ENCODE measurements around the gene FSCN2. TPM values are rescaled to one million over a fixed set of nuclear protein-coding genes. Genes with fewer than 3 reads are reported as not detected.
A peak's percentile ranks its signal among the peaks of the same experiment; 100 is the strongest.

The FSCN2 gene
- polyA plus RNA-seq, 1 donor: 2.8 TPM

DNA sequence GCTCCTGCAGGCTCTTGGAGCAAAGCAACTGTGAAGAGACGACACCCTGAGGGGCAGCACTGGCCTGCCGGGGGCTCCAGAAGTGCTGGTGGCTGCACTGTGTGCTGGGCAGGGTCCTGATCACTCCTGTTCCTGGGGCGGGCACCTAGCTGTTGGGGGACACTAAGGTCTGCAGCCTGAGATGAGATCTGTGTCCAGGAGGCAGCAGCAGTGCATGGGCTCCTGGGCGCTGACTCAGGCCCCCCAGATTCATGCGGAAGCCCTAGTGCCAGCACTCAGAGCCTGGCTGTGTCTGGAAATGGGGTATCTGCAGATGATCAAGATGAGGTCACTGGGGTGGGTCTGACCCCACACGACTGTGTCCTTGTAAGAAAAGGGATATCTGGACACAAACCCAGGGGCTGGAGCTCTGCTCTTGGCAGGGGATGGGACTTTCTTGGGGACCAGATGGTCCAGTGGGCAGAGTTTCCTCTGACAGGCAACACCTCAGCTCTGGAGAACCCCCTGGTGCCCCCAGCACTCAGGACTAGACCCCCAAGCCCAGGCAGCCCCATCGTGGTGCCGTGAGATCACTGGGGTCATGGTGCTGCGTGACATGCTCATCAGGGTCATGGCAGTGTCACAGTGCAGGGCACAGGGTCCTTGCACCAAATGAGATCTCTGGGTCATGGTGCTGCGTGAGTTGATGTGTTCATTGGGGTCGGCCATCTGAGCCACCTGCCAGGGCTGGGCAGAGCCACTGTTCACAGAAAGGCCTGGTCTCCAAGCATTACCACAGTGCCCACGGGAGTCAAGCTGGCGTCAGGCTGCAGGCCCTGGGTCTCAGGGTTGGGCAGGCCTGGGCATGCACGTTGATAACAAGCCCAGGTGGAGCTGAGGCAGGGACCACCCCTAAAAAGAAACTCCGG lies 14.5 kb downstream of the FSCN2 start:
- no peak for DNase-seq

DNA sequence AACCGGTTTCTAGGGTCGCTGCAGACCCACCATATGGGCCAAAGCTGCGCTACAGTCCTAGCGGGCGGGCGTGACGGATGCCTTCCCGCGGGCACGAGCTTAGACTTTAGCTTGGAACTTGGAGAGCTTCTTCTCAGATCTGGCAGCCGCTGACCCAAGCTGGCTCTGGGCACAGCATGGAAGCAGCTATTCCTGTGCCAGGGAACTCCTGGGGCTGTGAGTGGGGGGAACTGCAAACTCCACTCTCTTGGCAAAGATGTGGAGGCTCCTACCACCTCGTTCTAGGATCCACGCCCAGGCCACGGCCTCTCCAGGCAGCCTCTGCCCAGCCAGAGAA lies 15.1 kb downstream of the FSCN2 start:
- no peak for DNase-seq

DNA sequence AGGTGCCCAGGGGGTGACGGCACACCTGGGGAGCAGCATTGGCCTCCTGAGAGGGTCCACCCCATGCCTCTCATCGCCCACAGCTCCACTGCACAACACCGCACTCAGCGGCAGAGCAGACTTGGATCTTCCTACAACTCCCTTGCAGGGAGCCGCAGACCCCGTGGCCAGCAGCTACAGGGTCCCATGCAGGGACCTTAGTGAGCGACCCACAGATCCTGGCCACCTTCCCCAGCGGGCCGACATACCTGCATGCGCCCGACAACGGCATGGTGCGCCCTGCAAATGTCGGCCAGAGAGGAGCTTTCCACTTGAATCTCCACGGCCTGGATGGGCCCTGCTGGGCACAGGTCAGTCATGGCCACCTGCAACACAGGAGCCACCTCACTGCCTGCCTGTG lies 15.6 kb downstream of the FSCN2 start:
- DNase-seq: no peak

DNA sequence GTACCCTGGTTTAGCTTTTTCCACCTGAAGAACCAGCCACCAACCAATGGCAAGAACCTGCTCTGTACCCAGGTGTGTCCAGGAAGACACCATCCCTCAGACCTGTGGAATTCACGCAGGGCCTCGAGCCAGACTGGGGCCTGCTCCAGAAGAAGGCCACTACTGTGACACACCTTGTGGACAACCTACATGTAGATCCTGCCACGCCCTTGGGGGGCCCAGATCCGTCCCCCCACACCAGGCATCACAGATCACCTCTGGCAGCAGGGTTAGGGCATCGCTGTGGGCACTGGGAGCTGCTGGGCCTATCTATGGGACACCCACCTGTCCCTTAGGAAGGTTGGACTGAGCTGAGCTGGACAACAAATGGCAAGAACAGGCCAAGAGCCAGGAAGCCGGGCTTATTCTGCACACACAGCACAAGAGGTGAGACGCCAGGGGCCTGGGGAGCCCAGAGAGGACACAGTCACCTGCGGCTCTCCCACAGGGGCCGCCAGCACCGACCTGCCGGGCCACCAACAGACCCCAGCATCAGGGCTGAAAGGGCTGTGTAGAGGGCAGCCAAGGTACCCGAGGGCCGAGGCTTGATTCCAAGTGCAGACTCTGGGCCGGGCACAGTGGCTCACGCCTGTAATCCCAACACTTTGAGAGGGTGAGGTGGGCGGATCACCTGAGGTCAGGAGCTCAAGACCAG lies 16.3 kb downstream of the FSCN2 start:
- no peak for DNase-seq

DNA sequence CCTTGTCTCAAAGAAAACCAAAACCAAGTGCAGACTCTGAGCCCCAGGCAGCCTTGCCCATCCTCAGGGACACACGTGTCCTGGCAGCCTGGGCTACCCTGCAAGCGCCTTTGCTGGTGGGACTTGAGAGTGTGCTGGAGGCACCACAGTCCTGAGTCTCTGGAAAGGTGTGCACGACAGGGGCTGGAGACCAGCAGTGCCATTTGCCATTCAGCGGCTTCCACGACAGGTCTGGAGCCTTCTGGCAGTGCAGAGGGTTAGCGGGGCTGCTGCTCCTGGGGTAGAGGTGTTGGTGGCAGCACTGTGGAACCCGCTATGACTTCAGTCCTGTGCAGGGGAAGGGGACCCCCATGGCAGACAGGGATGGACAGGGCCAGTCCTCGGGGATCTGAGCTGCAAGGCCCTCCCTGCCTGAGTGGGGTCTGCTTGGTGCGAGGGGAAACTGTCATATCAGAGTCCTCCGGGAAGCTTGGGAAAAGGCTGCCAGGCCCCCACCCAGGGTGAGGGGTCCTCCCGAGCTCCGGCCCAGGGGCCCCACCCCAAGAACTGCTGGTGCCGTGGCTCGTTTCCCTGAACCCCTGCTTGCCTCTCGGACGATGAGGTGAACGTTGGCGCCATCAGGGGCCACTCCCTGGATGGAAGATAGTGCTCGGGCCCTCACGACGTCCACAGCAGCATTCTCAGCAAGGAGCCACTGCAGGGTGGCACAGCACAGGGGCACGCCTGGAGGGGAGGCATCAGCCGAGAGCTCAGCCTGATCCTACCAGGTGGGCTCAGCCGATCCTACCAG lies 17.2 kb downstream of the FSCN2 start:
- no peak for DNase-seq

DNA sequence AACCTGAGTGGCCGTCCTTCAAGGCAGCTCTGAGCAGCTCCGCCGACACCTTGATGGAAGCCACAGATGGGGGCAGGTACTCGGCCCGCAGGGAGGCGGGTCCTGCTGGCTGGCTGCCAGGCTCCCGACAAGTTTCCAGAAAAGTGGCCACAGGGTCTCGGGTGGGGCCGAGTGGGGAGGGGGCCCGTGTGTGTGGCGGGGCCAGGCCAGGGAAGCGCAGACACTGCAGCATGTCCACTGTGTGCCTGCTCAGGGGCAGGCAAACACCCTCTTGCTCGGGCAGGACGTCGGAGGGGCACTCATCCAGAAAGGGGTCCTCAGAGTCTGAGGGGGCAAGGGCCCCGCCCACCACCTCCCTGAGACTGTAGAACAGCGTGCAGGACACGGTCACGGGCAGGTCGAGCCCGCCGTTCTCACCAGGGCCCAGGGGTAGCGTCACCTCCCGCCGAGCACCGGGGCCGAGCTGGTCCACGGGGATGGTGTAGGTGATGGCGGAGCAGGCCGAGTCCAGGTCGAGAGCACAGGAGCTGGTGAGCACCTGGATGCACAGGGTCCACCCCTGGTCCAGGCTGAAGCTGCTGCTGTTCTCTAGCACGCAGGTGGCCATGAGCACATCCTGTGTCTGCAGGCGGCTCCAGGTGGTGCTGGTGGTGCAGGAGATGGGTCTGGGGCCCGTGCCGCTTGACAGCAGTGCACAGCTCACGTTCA lies 18.9 kb downstream of the FSCN2 start:
- no peak for DNase-seq

DNA sequence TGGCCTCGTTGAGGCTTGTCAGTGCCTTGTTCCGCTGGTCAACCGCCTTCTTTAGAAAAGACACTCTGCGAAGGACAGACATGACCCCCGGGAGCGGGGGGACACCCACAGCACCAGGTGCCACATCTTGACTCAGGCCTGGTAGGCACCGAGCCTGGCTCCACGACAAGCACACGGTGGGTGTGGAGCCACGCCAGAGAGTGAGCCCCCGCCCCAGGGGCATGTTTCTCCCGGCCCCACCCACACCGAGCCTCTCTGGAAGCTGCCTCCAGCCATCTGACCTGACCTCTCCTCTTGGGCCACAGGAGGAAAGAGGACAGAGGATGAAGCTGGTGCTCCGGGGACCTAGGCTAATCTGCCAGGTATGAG lies 19.4 kb downstream of the FSCN2 start:
- no peak for DNase-seq

DNA sequence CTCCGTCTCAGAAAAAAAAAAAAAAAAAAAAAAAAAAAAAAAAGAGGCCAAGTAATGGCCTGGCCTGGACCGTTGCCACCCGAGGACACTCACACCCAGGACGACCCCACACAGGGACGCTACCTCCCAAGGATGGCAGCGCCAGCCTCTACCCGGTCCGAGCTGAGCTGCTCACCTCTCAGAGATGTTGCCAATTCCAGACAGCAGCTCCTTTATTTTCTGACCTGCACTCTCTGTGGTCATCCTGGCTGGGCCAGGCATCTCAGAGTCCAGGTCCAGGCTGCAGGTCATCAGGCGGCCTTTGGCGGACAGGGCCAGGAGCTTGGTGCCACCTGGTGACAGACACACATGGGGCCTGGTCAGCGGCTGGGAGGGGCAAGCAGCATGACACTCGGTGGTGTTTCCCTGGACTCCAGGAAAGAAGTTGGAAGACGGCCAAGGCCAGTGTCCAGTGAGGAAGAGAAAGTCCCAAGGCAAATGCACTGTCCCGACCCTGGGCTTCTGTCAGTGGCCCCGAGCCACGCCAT lies 20.9 kb downstream of the FSCN2 start:
- DNase-seq: no peak

DNA sequence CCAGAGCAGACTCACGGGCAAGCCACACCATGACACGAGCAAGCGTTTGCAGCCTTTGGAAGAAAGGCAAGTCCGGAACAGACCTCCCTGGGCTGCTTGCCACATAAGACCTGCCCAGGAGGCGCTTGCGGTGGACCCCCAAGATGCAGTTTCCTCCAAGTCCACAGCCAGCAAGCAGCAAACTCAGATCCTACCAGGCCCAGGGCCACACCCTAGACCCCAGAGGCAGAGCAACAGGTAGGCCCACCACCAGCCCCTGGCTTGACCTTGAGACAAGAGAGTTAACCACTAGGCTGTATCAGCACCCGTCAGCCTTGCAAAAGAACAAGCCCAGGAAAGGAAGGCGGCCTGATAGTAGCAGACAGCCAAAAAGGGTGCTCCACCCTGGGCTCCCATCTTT lies 21.6 kb downstream of the FSCN2 start:
- DNase-seq: no peak

DNA sequence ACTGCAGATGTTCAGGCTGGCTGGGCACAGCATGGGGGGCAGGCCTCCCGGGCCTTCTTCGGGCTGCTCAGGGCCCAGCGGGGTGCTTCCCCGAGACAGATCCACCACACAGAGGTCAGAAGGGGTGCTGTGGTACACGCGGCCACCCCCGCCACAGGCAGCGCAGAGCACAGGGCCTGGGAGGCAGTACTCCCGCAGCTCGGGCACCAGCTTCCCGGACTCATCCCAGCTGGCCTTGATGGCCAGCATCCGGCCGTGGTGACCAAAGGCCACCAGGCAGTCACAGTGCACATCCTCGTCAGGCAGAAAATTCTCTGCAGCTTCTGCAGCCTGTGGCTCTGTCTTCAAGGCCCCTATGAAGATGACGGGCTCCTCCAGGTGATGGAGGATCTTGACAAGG lies 22.1 kb downstream of the FSCN2 start:
- DNase-seq: no peak

DNA sequence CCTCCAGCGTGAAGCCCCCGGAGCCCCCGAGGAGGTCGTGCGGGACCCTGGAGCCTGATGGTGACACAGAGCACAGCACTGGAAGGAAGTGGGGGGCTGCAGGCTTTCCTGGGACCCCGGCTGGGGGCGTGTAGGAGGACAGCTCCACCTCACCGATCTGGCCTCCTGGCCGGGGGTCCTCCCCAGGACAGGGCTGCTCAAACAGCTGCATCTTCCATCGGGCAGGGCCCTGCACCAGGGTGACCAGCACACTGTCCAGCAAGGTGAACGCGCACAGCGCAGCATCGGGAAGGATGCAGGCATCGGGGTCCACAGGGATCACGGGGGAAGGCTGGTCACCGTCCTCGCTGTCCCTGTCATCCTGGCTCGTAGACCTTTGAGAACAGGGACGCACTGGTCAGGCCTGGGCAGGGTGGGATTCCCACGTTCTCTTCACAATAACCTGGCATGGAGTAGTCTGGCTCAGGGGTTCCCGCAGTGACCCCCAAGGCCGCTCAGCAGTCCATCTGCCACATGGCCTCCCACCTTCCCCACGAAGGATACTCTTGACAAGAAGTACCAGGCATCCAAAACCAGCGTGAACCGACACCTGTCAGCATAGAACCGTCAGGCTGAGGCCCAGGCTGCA lies 22.8 kb downstream of the FSCN2 start:
- no peak for DNase-seq

DNA sequence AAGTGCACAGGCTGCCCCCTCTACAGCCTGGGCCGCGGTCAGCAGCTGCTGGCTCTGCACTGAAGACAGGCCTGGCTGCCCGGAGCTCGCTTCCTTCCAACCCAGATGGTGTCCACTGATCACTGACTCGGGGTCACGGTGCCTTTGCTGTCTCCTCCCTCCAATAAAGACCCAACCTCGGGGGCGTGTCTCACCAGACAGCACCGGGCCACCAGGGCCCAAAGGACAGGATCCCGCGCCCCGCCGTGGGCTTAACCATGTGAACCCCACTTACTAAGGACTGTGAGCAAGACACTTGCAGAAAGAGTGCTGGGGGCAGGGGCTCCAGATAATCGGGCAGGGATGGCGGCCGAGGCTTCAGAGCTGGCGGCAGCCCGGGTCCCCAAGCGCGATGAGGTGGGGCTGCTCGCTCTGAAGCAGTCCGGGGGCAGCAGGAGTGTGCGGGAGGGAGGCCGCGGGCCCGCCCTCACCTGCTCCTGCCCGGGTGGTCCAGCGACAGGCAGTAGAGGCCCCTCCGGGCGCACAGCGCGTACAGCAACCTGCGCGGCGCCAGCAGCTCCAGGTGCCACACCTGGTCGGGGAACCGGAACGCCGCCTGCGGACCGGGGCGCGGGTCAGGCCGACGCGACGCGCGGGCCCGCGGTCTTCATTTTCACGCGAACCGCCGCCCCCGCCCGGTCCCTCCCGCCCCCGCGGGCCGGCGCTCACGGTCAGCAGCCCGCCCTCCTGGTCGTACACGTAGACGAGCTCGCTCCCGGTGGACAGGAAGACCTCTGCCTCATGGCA lies 23.5 kb downstream of the FSCN2 start:
- DNase-seq: no peak

DNA sequence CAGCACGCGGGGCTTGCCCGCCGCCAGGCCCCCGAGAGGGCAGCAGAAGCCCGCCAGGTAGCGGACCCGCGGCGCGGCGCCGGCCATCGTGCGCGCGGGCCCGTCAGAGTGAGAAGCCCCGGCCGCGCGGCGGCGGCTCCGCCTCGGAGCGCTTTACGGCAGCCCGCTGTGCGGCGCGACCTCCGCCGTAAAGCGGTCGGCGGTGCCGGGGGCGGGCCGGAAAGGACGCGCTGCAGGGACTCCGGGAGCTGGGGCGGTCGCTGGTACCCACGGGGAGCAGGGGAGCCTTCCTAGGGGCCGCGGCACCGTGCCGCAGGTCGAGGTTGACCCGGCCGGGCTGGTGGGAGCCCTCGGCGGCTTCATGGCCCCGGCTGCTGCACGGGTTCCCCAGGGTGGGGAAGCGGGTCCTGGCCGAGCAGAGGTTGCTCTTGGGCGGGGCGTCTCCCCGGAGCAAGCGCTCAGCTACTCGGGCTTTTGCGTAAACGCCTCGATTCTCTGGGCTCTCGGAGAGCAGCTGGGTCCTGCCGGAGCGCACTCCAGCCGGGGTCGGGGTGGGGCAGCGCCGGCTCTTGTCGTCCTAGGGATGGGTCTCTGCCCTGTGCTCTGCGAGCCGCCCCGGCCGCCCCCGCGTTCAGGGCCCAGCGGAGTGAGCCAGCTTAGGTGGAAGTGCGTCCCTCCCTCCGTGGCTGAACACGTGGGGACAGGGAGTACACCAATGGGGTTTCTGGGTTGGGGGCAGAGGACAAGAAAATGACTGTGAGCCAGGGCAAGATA lies 24.3 kb downstream of the FSCN2 start, which contains the start of gene FAAP100:
Gene FAAP100, minus strand, starts transcription at position 110 of the 774 bp plus-strand sequence. Its CDS starts 23 bp downstream, at position 87.
- peak; percentile 88 for DNase-seq

DNA sequence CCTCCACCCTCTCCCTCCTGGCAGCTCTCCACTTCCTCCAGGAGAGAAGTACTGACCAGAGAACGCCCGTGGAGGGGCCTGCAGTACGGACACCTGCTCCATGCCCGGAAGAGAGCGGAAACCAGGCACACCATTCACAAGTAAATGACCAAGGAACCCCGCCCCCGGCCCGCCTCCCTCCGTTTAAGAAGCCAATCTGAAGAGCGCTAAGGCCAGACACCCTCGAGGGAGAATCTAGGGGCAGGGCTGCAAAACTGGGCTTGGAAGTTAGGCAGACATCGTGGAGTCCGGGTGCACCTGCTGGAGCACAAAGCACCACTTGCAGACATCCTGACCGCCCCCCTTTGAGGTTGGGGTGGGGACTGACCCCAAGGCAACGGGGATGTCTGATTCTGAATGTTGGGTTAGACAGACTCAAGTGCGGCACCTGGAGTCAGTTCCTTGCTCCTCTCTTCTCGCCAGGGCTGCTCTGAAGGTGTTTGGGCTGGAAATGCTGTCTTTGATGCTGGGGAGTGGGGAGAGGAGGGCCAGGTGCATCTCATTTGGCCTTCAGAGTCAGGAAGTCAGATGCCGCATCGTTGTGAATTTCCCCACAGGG lies 24.9 kb downstream of the FSCN2 start:
- DNase-seq: peak; percentile 71

DNA sequence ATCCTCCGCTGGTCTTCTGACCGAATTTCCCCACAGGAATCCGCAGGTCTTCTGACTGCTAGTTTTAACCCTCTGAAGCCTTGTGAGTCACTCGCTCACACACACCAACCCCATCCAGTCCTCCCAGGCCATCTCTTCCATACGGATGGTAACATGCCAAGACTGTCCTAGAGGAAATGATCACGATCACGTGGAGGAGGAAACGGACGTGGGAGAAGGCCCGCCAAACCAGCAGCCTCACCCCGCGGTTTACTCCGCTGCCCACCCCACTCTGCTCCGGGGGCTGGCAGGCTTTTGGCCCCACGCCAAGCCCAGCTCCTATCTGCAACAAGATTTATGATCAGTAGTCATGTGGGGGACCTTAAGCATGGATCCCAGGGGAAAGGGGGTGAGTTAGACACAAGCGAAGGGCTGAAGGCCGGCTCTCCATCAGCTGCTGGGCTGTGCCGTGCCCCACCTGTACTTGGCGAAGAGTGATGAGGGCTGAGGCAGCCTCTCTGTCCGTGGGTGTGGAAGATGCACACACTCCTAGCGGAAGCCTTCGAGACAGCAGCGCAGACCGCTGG lies 25.5 kb downstream of the FSCN2 start:
- DNase-seq: no peak

DNA sequence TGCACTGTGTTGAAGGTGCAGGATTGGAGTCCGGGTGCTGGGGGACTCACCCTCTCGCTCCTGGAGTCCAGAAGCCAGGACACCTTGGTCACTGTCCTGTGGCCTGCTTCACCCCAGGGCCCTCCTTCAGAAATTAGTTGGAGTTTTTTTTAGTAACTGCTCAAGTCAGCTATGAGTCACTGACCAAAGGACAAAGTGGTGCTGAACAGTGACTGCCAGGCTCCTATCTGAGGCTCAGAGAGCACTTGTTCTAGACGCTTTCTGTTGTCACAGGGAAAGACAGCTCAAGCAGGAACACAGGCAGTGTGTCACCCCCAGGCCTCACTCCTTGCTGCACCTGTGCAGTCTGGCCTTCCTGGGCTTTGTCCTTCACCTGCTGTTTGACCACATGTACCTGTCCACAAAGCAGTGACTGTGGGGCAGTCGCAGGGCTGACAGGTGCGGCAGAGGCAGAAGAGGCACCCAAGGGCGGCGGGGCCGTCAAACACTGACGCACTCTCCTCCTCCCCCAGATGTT lies 28.1 kb downstream of the FSCN2 start:
- no peak for DNase-seq

DNA sequence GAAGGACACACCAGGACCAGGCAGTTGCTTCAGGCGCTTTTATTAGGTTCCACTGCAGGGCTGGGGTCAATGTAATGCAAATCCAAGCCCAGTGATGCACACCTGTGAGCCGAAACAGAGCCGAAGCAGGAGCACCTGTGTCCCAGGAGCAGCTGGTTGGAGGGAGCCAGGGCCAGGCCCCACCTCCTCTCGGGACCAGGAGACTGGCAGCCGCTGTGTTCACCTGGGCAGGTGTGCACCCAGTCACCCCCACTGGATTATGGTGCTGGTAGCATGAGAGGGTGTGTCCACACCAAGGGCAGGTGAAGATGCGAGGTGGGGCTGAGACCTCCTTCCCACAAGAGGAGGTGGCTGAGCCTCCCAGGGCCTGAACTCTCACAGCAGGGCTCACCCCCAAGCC lies 28.7 kb downstream of the FSCN2 start:
- no peak for DNase-seq

DNA sequence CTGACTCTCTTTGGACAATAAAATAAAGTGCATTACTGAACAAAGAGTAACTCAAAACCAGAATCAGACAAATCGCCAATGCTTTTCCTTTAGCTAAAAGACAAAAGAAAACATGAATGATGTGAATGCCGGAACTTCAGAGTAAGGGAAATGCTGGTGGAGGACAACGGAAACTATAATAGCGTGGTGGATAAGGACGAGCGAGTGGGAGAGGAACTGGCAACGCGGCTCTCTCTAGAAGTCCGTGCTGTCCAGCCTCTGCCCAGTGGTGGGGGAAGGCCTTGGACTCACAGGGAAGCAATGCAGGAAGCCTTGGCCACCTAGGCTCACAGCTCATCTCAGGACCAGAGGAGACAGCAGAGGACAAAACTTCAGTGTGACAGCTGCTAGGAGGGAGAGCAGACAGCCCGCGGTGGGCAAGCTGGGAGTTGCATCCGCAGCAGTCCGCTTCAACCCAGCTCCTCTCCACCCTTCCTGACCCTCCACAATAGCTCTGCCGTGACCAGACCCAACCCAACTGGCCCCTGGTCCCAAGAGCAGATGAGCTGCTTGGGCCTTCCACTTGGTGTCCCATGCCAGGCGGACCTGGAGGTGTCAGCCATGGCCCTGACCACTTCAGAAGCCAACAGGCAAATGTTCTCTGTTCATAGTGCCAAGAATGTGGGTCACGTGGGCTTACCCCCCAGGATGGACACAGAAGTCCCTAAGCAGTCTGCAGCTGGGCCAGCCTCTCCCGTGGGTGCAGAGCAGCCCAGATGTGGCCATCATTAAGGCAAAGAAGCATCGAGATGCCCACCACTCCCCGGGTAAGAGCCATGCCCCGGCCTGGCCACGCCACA lies 29.3 kb downstream of the FSCN2 start:
- no peak for DNase-seq
